ENCODE measurements around the gene VPS18.

VPS18 gene

DNA sequence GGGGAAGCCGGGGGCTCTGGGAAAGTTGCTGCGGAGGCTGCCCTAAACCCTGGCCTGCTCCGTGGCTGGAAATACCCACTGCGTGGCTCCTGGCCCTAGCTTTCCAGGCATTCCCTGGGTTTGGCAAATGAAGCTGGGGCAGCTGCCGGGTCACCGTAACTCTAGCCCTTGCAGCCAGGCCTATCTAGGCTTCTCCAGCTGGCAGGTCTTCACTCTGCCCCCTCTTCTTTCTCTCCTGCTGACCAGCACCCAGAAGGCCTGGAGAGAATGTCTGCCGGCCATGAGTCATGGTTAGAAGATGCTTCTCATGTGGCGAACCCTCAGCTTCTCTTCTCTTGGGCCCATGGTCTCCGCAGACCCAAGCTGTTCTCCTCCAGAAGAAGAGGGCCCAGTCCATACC, 29.3 kb downstream of the VPS18 start:
- no peak for DNase-seq (ENCODE audit: low read depth)

DNA sequence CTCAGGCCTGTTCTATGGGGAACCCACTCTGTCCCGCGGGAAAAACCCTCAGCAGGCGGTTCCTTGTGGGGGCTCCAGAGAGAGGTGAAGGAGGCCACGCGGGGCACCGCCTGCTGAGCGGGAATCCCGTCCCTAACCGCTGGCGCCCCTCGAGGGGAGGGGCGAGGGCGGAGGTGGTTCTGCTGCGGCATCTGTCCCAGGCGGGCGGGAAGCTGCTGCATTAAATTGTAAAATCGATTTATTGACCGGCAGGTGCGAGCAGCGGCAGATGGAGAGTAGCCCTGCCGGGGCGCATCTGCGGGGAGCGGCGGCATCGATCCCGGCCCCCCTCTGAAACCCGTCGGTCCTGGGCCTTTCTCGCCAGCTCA, 31.2 kb downstream of the VPS18 start:
- no peak for DNase-seq (ENCODE audit: low read depth)

DNA sequence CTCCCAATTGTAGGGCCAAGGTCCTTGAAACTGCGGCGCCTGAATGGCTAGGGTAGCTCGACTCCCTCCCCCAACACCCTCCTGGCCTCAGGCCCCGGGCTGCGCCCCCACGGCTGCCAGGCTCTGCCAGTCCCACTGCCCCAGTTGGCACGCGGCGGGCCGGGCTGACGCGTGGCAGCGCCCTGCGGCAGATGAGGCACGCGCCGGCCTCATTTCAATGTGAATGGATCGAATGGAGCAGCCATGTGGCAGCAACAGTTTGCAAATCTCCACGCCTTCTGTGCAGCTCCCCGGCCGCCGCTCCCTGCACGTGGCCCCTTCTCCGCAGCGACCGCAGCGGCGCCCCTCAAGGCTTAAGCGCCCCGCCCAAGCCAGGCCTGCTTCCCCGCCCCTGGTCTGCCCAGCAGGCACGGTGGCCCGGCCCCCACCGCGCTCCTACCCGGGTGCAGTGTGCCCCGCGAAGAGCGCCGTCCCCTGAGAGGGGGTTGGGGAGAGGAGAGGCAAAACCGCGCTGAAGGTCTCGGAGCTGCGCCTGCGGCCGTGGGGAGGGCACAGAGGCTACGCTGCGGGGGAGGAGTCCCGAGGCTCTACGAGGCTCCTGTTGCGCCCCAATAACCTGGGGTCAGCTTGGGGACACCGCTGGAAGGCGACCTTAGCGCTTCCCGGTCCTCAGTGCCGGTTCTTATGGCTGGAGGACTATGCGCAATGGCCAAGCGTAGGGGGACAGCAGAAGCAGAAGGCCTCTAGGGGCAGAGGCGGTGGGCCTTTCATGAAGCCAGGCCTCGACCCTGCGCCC, 31.8 kb downstream of the VPS18 start:
- DNase-seq (ENCODE audit: low read depth): no peak

DNA sequence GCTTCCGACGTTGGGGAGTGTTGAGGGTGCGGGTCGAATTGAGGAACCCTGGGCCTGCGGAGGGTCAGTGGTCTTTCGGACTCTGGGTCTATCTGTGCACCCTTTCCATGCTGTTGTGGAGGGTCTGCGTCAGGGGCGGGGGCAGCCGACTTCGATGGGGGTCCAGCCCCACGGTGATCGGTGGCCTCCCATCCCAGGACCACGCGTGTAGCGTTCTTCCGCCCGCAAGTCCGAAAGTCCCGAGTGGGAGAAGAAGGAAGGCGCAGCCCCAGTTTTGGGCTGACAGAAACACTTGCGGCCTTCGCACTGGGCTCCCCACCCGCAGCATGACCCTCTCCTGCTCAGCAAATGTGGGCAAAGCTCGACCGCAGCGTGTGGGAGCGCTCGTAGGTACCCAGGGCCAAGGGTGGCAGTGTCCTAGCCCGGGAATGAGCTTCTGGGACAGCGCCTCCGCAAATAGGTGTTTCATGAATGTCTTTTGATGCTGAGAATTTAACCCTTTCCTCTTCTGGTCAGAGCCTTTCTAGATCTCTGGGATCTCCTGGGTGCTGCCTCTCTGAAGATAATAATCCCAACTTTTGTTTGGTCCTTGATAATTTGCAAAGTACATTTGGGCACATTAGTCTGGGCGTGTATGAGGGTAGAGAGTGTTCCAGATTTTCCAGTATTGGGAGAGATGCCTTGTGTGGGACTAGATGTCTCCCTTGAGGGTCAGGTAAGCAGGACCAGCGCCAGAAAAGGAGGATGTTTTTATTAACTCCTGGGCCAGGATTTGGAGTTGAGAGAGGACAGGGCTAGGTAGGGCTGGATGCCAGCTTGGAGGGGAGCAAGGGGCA, 32.6 kb downstream of the VPS18 start:
- DNase-seq (ENCODE audit: low read depth): no peak

DNA sequence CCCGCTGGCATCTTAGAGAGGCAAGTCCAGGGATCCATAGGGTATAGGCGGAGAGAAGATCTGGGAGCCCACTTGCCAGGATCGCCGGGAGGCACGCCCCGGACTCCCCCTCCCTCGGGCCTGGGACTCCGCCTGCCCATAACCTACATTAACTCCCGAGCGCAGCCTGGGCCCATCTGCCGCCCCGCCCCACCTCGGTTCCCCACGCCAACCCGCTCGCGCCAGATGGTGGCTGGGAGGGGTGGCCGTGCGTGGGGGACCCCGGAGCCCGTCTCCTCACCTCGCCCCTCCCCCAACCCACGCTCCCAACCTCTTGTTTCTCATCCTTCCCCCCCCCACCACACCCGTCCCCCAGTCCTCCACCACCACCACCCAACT, 33.2 kb downstream of the VPS18 start:
- DNase-seq (ENCODE audit: low read depth): no peak

DNA sequence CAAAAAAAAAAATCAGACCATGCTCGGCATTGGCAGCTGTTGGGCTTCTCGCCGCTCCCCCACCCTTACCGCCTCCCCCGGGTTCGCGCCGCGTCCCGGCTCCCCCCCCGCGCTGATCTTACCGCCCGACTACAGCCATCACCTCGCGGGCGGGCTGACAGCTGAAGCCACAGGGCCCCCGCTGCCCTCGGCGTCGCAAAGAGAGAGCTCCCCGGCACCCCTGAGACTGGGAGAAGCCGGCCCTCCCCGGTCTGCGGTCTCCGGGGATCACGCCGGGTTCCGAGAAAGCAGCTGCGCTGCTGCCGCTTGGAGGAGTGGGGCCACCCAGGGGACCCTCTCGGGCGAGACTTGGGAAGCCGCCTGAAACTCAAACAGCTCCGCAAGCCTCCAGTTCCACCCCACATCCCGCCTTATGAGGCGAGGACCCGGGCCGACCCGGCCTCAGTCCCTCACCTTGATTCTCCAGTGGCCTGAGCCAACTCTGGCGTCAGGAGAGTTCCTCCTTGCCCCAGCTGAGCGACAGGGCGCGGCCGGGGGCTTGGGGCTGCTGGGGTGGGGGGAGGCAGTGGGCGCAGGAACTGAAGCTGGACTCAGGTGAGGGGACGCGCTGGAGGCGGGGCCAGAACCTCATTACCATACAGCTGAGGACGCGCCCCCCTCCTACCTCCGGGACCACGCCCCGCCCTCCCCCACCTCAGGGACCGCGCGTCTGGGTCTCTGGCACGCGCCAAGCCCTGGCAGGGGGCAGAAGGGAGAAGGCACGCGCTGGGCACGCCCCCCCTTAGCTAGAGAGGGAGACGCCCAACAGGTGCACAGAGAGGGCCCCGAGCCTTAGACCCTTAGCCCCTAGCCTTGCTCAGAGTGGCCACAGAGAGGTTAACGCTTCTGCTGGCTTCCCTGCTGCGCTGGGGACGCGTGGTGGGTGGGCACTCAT, 33.9 kb downstream of the VPS18 start:
- DNase-seq (ENCODE audit: low read depth): no peak

DNA sequence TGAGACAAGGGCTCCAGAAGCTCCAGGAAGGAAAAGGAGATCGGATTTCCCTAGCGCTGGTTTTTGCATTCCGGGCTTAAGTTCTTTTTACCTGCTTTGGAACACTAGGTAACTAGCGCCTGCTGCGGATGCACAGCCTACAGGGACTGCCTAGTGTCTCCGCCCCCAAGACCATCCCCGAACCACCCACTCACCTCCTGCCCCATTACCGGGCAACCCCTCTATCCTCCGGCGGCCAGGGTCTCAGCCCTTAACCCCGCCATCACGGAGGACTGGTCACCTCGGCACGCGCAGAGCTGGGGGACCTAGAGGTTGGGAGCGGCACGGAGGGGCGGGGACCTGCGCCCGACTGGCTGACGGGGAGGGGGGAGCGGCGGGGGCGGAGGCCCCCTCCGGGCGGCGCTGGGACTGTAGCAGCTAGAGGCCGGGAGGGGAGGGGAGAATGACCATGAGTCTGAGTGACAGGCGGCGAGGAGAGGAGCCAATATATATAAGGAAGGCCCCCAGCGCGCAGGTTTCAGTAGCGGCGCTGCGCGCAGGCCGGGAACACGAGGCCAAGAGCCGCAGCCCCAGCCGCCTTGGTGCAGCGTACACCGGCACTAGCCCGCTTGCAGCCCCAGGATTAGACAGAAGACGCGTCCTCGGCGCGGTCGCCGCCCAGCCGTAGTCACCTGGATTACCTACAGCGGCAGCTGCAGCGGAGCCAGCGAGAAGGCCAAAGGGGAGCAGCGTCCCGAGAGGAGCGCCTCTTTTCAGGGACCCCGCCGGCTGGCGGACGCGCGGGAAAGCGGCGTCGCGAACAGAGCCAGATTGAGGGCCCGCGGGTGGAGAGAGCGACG, 34.8 kb downstream of the VPS18 start, which contains the start of gene DLL4:
DLL4 (plus strand) TSS at position 520 of the 839 bp plus-strand sequence. CDS start 329 bp downstream, outside the sequence.
- no peak for DNase-seq (ENCODE audit: low read depth)

DNA sequence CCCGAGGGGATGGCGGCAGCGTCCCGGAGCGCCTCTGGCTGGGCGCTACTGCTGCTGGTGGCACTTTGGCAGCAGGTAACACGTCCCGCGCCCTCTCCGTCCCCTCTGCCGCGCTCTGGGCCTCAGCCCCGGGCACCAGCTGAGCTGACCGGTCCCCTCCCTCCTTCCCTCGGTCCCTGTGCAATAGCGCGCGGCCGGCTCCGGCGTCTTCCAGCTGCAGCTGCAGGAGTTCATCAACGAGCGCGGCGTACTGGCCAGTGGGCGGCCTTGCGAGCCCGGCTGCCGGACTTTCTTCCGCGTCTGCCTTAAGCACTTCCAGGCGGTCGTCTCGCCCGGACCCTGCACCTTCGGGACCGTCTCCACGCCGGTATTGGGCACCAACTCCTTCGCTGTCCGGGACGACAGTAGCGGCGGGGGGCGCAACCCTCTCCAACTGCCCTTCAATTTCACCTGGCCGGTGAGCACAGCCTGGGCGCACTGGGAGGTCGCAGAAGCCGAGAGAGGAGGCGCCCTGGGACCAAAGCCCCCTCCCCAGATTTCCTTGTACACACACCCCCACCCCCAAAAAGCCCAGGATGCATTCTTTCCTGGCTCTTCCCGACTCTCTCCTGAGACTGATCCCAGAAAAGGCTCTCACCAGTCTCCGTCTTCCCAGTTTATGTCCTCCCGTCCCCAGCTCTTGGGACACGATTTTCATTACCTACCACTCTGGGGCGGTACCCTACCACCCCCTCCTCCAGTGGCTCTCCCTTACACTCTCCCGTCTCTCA, 35.6 kb downstream of the VPS18 start:
- no peak for DNase-seq (ENCODE audit: low read depth)

DNA sequence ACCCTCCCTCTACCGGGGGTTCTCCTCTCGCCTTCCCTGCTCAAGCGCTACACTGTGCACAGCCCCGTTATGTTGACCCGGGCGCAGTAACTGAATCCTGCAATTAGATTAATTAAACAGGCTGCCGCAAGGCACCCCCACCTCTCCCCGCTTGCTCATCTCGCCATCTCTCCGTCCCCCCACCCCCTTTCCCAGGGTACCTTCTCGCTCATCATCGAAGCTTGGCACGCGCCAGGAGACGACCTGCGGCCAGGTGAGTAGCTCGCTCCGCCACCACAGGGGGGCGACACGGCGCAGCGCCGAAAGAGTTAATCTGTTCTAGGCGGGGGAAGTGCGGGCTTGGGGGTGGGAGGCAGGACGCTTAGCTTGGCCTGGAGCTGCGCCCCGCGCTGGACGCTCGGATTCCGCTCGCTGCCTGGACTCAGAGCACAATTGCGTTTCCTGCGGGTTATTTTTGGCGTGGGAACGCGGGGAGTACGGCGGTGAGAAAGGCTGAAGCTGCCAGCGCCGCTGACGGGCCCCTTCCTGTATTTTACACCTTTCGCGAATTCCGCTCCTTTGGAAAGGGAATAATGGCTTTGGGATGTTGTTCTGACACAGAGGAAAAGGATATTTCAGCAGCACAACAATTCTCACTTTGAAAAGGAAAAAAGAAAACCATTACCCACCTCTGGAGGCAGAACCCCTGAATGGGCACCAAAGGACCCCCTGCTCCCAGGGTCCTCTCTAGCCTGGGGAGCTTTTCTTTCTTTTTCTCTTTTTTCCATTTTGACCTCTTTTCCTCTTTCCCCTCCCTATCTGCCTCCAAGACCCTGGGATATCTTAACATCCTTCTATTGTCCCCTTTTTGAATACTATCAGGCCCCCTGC, 36.4 kb downstream of the VPS18 start:
- DNase-seq (ENCODE audit: low read depth): no peak

DNA sequence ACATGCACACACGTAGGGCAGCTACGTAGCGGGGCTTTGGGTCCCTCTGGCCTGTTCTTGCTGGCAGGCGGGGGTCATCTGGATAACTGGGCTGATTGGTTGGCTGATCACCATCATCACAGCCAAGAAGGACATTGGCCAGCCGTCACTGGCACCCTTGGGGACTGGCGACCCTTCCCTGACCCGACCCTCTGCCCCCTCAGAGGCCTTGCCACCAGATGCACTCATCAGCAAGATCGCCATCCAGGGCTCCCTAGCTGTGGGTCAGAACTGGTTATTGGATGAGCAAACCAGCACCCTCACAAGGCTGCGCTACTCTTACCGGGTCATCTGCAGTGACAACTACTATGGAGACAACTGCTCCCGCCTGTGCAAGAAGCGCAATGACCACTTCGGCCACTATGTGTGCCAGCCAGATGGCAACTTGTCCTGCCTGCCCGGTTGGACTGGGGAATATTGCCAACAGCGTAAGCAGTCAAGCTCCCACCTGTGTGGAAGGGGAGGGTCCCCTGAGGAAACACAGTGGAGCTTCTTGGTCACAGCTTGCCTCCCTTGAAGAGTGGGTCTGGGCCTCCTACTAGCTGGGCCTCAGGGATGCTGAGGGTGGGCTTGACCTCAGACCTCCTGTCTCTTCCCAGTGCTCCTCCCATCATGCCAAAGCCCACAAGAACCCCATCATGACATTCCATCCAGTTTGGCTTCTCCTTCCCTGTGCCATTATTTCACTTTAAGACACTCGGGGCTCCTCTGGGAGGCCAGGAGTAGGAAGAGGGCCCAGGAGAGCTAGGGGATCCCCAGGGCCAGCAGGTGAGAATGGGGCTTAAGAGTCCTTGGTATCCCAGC, 37.3 kb downstream of the VPS18 start:
- DNase-seq (ENCODE audit: low read depth): no peak

DNA sequence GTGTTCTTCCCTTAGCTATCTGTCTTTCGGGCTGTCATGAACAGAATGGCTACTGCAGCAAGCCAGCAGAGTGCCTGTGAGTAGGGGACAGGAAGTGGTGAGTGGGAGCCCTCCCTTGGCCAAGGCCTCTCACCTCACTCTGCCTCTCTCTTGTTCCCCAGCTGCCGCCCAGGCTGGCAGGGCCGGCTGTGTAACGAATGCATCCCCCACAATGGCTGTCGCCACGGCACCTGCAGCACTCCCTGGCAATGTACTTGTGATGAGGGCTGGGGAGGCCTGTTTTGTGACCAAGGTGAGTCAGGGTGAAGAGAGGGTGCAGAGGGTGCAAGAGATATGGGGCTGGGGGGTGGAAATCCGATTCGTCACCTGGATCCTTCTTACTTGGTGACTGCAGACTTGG, 37.9 kb downstream of the VPS18 start:
- no peak for DNase-seq (ENCODE audit: low read depth)

DNA sequence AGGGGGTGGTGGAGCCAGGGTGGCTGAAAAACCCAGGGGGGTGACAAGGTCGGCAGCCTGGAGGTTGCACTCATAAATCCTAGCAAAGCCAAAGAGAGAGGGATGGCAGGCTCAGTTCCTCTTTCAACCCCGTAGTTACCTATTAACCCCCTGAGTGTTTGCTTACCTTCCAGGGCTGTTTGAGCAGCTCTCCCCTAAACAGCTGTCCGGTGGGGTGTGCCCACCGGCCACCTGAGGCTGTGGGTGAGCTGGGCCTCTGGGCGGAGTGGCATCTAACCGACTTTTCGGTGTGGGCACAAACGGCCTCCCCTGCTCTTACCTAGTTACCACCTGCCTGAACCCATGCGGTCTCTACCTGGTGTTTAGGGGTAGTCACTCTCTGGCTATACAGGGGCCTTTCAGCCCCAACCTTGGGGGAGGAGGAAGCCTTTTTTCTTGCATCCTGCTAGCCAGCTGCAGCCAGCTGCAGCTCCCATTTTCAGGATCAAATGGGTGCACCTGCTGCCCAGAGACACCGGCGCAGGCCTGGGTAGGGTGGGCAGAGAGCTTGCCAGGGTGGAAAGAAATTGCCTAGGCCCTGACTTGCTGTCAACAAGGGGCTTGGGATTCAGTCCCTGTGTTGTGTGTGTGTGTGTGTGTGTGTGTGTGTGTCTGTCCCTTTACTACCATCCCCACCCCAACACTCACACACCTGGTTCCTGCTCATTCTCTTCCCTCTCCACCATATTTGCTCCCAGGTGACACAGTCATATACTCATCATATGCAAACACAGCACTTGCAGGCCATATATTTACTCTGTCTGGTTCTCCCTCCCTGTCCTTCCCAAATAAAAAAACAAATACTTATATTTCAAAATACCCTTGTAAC, 38.6 kb downstream of the VPS18 start:
- DNase-seq (ENCODE audit: low read depth): no peak

DNA sequence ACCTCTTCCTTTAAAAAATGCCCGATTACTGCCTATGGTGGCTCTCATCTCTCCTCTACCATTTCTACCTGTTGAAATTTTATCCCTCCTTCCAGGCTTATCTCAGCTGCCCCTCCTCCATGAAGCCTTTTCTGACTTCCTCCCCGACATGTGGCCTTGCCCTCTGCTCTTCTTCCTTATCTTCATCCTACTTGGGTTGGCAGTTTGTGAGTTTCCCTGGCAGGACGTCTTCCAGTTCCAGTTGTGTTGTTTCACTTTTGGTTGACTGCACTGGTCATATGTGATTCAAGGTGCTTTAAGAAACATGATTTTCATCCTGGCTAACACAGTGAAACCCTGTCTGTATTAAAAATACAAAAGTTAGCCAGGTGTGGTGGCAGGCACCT, 39.3 kb downstream of the VPS18 start:
- no peak for DNase-seq (ENCODE audit: low read depth)

DNA sequence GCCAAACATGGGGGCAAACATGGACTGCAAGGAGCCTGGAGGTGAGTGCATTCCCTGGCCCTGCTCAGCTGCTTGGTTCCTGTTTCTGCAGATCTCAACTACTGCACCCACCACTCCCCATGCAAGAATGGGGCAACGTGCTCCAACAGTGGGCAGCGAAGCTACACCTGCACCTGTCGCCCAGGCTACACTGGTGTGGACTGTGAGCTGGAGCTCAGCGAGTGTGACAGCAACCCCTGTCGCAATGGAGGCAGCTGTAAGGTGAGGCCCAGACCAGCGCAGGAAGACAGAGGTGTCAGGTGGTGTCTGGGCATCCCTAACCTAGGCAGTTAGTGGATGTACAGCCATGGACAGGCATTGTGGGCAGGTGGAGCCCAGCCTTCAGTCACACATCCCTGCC, 40.2 kb downstream of the VPS18 start:
- no peak for DNase-seq (ENCODE audit: low read depth)

DNA sequence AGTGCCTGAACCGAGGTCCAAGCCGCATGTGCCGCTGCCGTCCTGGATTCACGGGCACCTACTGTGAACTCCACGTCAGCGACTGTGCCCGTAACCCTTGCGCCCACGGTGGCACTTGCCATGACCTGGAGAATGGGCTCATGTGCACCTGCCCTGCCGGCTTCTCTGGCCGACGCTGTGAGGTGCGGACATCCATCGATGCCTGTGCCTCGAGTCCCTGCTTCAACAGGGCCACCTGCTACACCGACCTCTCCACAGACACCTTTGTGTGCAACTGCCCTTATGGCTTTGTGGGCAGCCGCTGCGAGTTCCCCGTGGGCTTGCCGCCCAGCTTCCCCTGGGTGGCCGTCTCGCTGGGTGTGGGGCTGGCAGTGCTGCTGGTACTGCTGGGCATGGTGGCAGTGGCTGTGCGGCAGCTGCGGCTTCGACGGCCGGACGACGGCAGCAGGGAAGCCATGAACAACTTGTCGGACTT, 42.0 kb downstream of the VPS18 start:
- DNase-seq (ENCODE audit: low read depth): no peak

DNA sequence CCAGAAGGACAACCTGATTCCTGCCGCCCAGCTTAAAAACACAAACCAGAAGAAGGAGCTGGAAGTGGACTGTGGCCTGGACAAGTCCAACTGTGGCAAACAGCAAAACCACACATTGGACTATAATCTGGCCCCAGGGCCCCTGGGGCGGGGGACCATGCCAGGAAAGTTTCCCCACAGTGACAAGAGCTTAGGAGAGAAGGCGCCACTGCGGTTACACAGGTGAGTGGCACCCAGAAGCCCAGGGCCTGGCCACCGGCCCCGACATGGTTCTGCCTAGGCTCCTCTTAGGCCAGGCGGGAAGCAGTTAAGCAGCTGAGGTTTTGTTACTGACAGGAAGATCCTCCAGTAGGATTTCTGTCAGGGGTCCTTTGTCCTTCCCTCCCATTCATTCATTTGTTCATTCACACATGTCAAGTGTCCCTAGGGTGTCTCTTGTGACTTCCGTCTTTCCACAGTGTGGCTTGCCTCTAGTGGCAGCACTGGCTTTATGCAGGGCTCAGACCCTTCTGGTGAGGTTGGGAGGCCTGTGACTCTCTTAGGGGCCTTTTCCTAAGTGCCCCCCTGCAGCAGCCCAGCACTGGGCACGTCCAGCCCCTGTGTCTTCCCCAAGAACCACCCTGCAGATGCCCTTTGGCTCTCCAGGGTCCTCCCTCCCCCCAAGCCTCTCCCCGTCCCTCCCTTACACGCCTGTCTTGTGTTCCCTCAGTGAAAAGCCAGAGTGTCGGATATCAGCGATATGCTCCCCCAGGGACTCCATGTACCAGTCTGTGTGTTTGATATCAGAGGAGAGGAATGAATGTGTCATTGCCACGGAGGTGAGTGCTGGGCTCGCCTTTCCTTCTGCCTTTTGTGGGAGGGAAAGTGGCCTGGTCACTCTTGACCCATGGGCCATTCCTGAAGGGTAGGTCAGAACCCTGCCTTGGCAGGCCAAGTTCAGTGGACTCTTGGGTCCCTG, 42.7 kb downstream of the VPS18 start:
- DNase-seq (ENCODE audit: low read depth): no peak

All from CMK (cell line).